Naive thymus-derived CD4-positive, alpha-beta T cell (primary cell): ENCODE measurements around the gene MCC. TPM values are rescaled to one million over a fixed set of nuclear protein-coding genes. Genes with fewer than 3 reads are reported as not detected.
A peak's percentile ranks its signal among the peaks of the same experiment; 100 is the strongest.

ENCODE experiments used
- ATAC-seq: fragments of 150-1000 bp; cut with Tn5 transposase; 2 replicates; pipeline ENCODE4 v1.10.0; 2021; ENCODE audit warnings: mild to moderate bottlenecking, moderate library complexity
- CTCF ChIA-PET: fragments of 350-600 bp; sonication (Branson Sonifier 250); formaldehyde crosslinking; loops from one replicate; lab custom pipeline; 2021; ENCODE audit warnings: antibody characterized with exemption; lab: Charles Lee
- POLR2A ChIA-PET: fragments of 350-600 bp; sonication (Branson Sonifier 250); formaldehyde crosslinking; loops from one replicate; lab custom pipeline; 2021; ENCODE audit warnings: antibody characterized with exemption, inconsistent platforms; lab: Charles Lee
- DNase-seq, 9 donors: peaks; one replicate each; pipeline versions ENCODE4 v3.0.0 to v3.0.0-alpha.2; 2020 to 2022; ENCODE audit warnings: mixed read lengths in 1 of 9
- H3K27ac ChIP-seq: one replicate; pipeline ENCODE4 v1.7.0; 2013; ENCODE audit warnings: mild to moderate bottlenecking, low read depth, low read length, moderate library complexity
- H3K27me3 ChIP-seq, 2 donors: one replicate each; pipeline ENCODE4 v1.7.0; 2013; ENCODE audit warnings: low read length in 2 of 2, mild to moderate bottlenecking in 2 of 2, moderate library complexity in 2 of 2; ENCODE audit not compliant: control insufficient read depth in 2 of 2, insufficient read depth in 2 of 2
- H3K36me3 ChIP-seq, 3 experiments: 1 replicate in 2 of 3; 2 replicates in 1 of 3; pipeline ENCODE4 v1.7.0; 2013; ENCODE audit warnings: low read length in 3 of 3, mild to moderate bottlenecking in 3 of 3, moderate library complexity in 1 of 3; ENCODE audit not compliant: insufficient read depth in 3 of 3, control insufficient read depth in 2 of 3
- H3K4me1 ChIP-seq, 2 donors: one replicate each; pipeline ENCODE4 v1.7.0; 2013; ENCODE audit warnings: low read length in 2 of 2, mild to moderate bottlenecking in 2 of 2, moderate library complexity in 1 of 2; ENCODE audit not compliant: control insufficient read depth in 2 of 2, insufficient read depth in 2 of 2
- H3K4me3 ChIP-seq: 2 replicates; pipeline ENCODE4 v1.7.0; 2013; ENCODE audit warnings: mild to moderate bottlenecking, low read length
- H3K9me3 ChIP-seq, 3 experiments: 1 replicate in 2 of 3; 2 replicates in 1 of 3; pipeline ENCODE4 v1.7.0; 2013; ENCODE audit warnings: low read length in 3 of 3; ENCODE audit not compliant: control insufficient read depth in 2 of 3
- H3K27ac Mint-ChIP-seq, 9 donors: one replicate each; pipeline ENCODE4 v1.8.0; 2020 to 2022; ENCODE audit warnings: mixed read lengths in 9 of 9, mild to moderate bottlenecking in 8 of 9, moderate library complexity in 5 of 9, inconsistent platforms in 2 of 9
- H3K27me3 Mint-ChIP-seq, 5 donors: one replicate each; pipeline ENCODE4 v1.8.0; 2021 to 2022; ENCODE audit warnings: mixed read lengths in 5 of 5, mild to moderate bottlenecking in 1 of 5
- H3K36me3 Mint-ChIP-seq, 5 donors: one replicate each; pipeline ENCODE4 v1.8.0; 2020 to 2022; ENCODE audit warnings: mixed read lengths in 5 of 5, mild to moderate bottlenecking in 3 of 5, inconsistent platforms in 1 of 5
- H3K4me1 Mint-ChIP-seq, 7 donors: one replicate each; pipeline ENCODE4 v1.8.0; 2020 to 2022; ENCODE audit warnings: mixed read lengths in 7 of 7, mild to moderate bottlenecking in 3 of 7, inconsistent platforms in 1 of 7
- H3K4me3 Mint-ChIP-seq, 10 donors: one replicate each; pipeline ENCODE4 v1.8.0; 2020 to 2022; ENCODE audit warnings: mild to moderate bottlenecking in 10 of 10, mixed read lengths in 10 of 10, moderate library complexity in 6 of 10, inconsistent platforms in 2 of 10
- H3K9me3 Mint-ChIP-seq, 11 donors: one replicate each; pipeline ENCODE4 v1.8.0; 2020 to 2022; ENCODE audit warnings: mixed read lengths in 11 of 11, mild to moderate bottlenecking in 4 of 11, inconsistent platforms in 1 of 11, moderate library complexity in 1 of 11
- intact Hi-C, 2 donors: fragments of 100-400 bp; cut with micrococcal nuclease; formaldehyde crosslinking; loops; one replicate each; pipeline ENCODE4 v1.15.1; 2023
- polyA plus RNA-seq, 2 donors: library from polyadenylated mRNA; unstranded; fragments of 300-500 nt; fragmentation: Illumina TruSeq; gene quantifications; one replicate each; pipeline ENCODE4 v1.2.3, GENCODE V29; 2021
- total RNA-seq, 6 experiments: library from RNA in 5 of 6; stranded (reverse) in 5 of 6; gene quantifications; 1 replicate in 5 of 6; 2 replicates in 1 of 6; pipeline ENCODE4 v1.2.3 and lab custom pipeline; 2021 to 2026

The MCC gene
- total and polyA plus RNA-seq, 7 experiments from 2014 or later, result 0.56 to 3.0 (median 0.89) TPM

DNA sequence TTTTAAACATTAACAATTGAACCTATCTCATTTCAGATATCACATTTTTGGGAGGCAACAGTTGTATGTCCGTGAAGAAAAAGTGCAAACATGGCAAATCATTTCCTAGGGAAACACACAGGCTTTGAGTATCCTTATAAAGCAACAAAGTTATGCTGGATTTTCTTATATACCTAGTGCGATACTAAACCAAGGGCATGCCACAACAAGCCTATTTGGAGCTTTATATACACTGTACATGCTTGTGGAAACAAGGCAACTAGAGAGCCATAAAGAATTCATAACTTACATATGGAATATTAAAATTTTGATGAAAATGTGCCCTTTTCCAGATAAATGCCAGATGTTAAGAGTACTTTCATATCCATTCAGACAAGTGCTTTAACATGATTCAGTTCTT, 320.3 kb downstream of the MCC start:
- Histone ChIP-seq H3K9me3 (no peaks in the 10 kb centered on the region), H3K27me3 (no peaks in the 10 kb centered on the region), H3K4me1 (no peaks in the 10 kb centered on the region), H3K4me3 (no peak overlapping the region), H3K36me3 (no peaks in the 10 kb centered on the region), H3K27ac (no peak overlapping the region)
- POLR2A ChIA-PET, result no interaction called here
- DNase-seq, result no peak
- intact Hi-C loops, result no loop called here
- Mint-ChIP-seq H3K36me3 (no peaks in the 10 kb centered on the region), H3K27ac (no peak overlapping the region), H3K4me3 (no peak overlapping the region), H3K4me1 (peaks cover 0 to 2% (median 0%) of the 10 kb centered on the region in 7 donors), H3K27me3 (peaks cover 7 to 32% (median 14%) of the 10 kb centered on the region in 5 donors), H3K9me3 (peaks cover 0 to 2% (median 0%) of the 10 kb centered on the region in 11 donors)
- CTCF ChIA-PET, result no interaction called here
- no peak for ATAC-seq

GRCh38 chr5:113166852-113167366, 321.3 kb downstream of the MCC start:
- H3K4me3 ChIP-seq, result no peak overlapping the region
- no peaks in the 10 kb centered on the region for H3K4me1 ChIP-seq
- Mint-ChIP-seq H3K27ac (no peak overlapping the region), H3K27me3 (peaks cover 5 to 29% (median 16%) of the 10 kb centered on the region in 5 donors), H3K9me3 (peaks cover 0 to 2% (median 0%) of the 10 kb centered on the region in 11 donors), H3K36me3 (no peaks in the 10 kb centered on the region), H3K4me3 (no peak overlapping the region), H3K4me1 (peaks cover 0 to 2% (median 0%) of the 10 kb centered on the region in 7 donors)
- ChIA-PET CTCF (no interaction called here), POLR2A (no interaction called here)
- H3K9me3 ChIP-seq, result no peaks in the 10 kb centered on the region
- H3K27ac ChIP-seq, result no peak overlapping the region
- intact Hi-C loops, result no loop called here
- DNase-seq, result no peak
- no peaks in the 10 kb centered on the region for H3K27me3 ChIP-seq
- no peak for ATAC-seq
- H3K36me3 ChIP-seq, result no peaks in the 10 kb centered on the region

DNA sequence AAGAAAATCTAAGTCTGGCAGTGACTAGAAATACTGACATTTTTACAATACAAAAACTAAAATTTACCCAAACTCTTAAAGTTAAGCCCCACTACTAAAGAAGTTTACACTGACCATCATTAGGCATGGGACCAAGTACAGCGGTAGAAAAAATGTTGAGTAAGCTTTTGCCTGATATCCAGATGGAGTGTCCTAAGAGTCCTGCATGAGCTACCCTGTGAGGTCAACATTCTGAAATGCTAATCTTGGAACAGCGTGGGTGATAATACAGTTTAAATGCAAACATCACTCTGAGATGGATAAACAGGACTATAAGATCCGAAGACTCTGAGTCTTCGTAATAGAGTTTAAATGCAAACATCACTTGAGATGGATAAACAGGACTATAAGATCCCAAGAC, 322.0 kb downstream of the MCC start:
- ATAC-seq, result no peak
- H3K36me3 ChIP-seq, result no peaks in the 10 kb centered on the region

GRCh38 chr5:113164021-113164420, 324.2 kb downstream of the MCC start:
- H3K27ac Mint-ChIP-seq, result no peak overlapping the region
- H3K27me3 Mint-ChIP-seq, result peaks cover 3 to 20% (median 16%) of the 10 kb centered on the region in 5 donors
- Histone ChIP-seq H3K4me1 (no peaks in the 10 kb centered on the region), H3K4me3 (no peak overlapping the region), H3K27ac (no peak overlapping the region), H3K36me3 (no peaks in the 10 kb centered on the region), H3K9me3 (no peaks in the 10 kb centered on the region), H3K27me3 (no peaks in the 10 kb centered on the region)
- H3K4me3 Mint-ChIP-seq, result no peak overlapping the region
- CTCF ChIA-PET, result interaction anchor here (0.7 kb wide), 1 partner anchor 672 kb away, joined by 4 read pairs; no protein-coding TSS in a partner anchor
- no peak for ATAC-seq
- DNase-seq, result no peak
- POLR2A ChIA-PET, result no interaction called here
- H3K36me3 Mint-ChIP-seq, result no peaks in the 10 kb centered on the region
- H3K9me3 Mint-ChIP-seq, result no peaks in the 10 kb centered on the region
- H3K4me1 Mint-ChIP-seq, result peaks cover 0 to 2% (median 0%) of the 10 kb centered on the region in 7 donors
- intact Hi-C loops, result no loop called here

More for the DNA sequence above, 322.0 kb downstream of the MCC start:
- H3K27ac ChIP-seq, result no peak overlapping the region
- no peaks in the 10 kb centered on the region for H3K36me3 Mint-ChIP-seq
- H3K4me3 Mint-ChIP-seq, result no peak overlapping the region
- no peaks in the 10 kb centered on the region for H3K27me3 ChIP-seq
- CTCF ChIA-PET, result interaction anchor here (0.8 kb wide), 1 partner anchor 10 kb away, joined by 3 read pairs; no protein-coding TSS in a partner anchor
- no peaks in the 10 kb centered on the region for H3K4me1 ChIP-seq
- no peaks in the 10 kb centered on the region for H3K9me3 ChIP-seq
- no peak overlapping the region for H3K4me3 ChIP-seq
- no peak overlapping the region for H3K27ac Mint-ChIP-seq
- intact Hi-C loops, result no loop called here
- H3K9me3 Mint-ChIP-seq, result peaks cover 0 to 2% (median 0%) of the 10 kb centered on the region in 11 donors
- no peak for DNase-seq
- H3K4me1 Mint-ChIP-seq, result peaks cover 0 to 2% (median 0%) of the 10 kb centered on the region in 7 donors
- H3K27me3 Mint-ChIP-seq, result peaks cover 5 to 29% (median 16%) of the 10 kb centered on the region in 5 donors
- POLR2A ChIA-PET, result no interaction called here

DNA sequence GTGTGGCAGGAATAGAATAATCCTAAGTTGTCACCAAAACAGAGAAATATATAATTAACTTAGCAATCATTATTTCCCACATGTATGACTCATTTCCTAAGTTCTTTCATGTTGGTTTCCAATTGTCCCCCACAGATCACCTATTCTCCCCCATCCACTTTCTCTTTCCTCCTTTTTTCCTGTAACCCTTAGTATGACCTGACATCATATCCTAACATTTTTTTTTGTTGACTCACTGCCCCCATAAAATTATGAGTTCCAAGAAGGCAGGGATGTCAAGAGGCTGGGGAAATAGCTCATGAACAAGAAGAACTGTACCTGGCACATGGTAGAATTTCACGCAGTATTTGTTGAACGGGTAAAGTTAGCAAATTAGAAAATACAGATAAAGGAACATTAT, 324.9 kb downstream of the MCC start:
- Mint-ChIP-seq H3K4me1 (peaks cover 0 to 2% (median 0%) of the 10 kb centered on the region in 7 donors), H3K9me3 (no peaks in the 10 kb centered on the region), H3K4me3 (no peak overlapping the region), H3K36me3 (no peaks in the 10 kb centered on the region), H3K27ac (no peak overlapping the region), H3K27me3 (peaks cover 0 to 20% (median 11%) of the 10 kb centered on the region in 5 donors)
- no peak overlapping the region for H3K27ac ChIP-seq
- H3K36me3 ChIP-seq, result no peaks in the 10 kb centered on the region
- intact Hi-C loops, result no loop called here
- ChIA-PET CTCF (interaction anchor here (0.7 kb wide), 1 partner anchor 672 kb away, joined by 4 read pairs; no protein-coding TSS in a partner anchor), POLR2A (no interaction called here)
- no peaks in the 10 kb centered on the region for H3K9me3 ChIP-seq
- ATAC-seq (no peak), DNase-seq (no peak)
- H3K4me3 ChIP-seq, result no peak overlapping the region
- no peaks in the 10 kb centered on the region for H3K27me3 ChIP-seq
- H3K4me1 ChIP-seq, result no peaks in the 10 kb centered on the region

- Mint-ChIP-seq H3K4me3 (no peak overlapping the region), H3K27ac (peak overlapping the region in 2 of 9 donors; percentile 21 to 23), H3K9me3 (no peaks in the 10 kb centered on the region), H3K27me3 (peaks cover 0 to 20% (median 10%) of the 10 kb centered on the region in 5 donors), H3K4me1 (peaks cover 0 to 2% (median 0%) of the 10 kb centered on the region in 7 donors), H3K36me3 (no peaks in the 10 kb centered on the region)
- H3K27ac ChIP-seq, result no peak overlapping the region
- no peaks in the 10 kb centered on the region for H3K9me3 ChIP-seq
- CTCF ChIA-PET, result no interaction called here
- no peak overlapping the region for H3K4me3 ChIP-seq
- intact Hi-C loops, result no loop called here
- POLR2A ChIA-PET, result no interaction called here
- ATAC-seq (no peak), DNase-seq (no peak)
- no peaks in the 10 kb centered on the region for H3K4me1 ChIP-seq
- H3K27me3 ChIP-seq, result no peaks in the 10 kb centered on the region
- no peaks in the 10 kb centered on the region for H3K36me3 ChIP-seq
These were observed 325.5 kb downstream of the MCC start for GRCh38 chr5:113162770-113163169.

GRCh38 chr5:113162208-113162607, 326.0 kb downstream of the MCC start:
- Mint-ChIP-seq H3K4me1 (peaks cover 0 to 2% (median 0%) of the 10 kb centered on the region in 7 donors), H3K27ac (peak overlapping the region in 1 of 9 donors; percentile 21), H3K27me3 (peaks cover 0 to 16% (median 10%) of the 10 kb centered on the region in 5 donors), H3K4me3 (no peak overlapping the region), H3K36me3 (no peaks in the 10 kb centered on the region), H3K9me3 (no peaks in the 10 kb centered on the region)
- Histone ChIP-seq H3K27me3 (no peaks in the 10 kb centered on the region), H3K27ac (no peak overlapping the region), H3K4me1 (no peaks in the 10 kb centered on the region), H3K4me3 (no peak overlapping the region), H3K36me3 (no peaks in the 10 kb centered on the region), H3K9me3 (no peaks in the 10 kb centered on the region)
- ATAC-seq (no peak), DNase-seq (no peak)
- POLR2A ChIA-PET, result no interaction called here
- CTCF ChIA-PET, result no interaction called here
- intact Hi-C loops, result no loop called here
